SJCRH30 (cell line): ENCODE measurements around the gene TMEM258. TPM values are rescaled to one million over a fixed set of nuclear protein-coding genes. Genes with fewer than 3 reads are reported as not detected.

Experiments used
- DNase-seq, 2 experiments: peaks; one replicate each; pipeline ENCODE4 v3.0.0-alpha.2; 2015 to 2020
- H3K27ac ChIP-seq: fragments of 250-450 bp; sonication (Bioruptor Pico); 2 replicates; pipeline ENCODE4 v1.5.1; 2020; ENCODE audit warnings: mild to moderate bottlenecking, moderate library complexity
- H3K27me3 ChIP-seq: fragments of 250-450 bp; sonication (Bioruptor Pico); 2 replicates; pipeline ENCODE4 v1.5.1; 2020; ENCODE audit warnings: mild to moderate bottlenecking, moderate library complexity
- H3K36me3 ChIP-seq: fragments of 250-450 bp; sonication (Bioruptor Pico); 2 replicates; pipeline ENCODE4 v1.5.1; 2020; ENCODE audit warnings: mild to moderate bottlenecking, moderate library complexity
- H3K4me1 ChIP-seq: fragments of 250-450 bp; sonication (Bioruptor Pico); 2 replicates; pipeline ENCODE4 v1.5.1; 2020; ENCODE audit warnings: mild to moderate bottlenecking, moderate library complexity
- H3K4me3 ChIP-seq: fragments of 250-450 bp; sonication (Bioruptor Pico); 2 replicates; pipeline ENCODE4 v1.5.1; 2020; ENCODE audit warnings: mild to moderate bottlenecking, moderate library complexity
- H3K9me3 ChIP-seq: fragments of 250-450 bp; sonication (Bioruptor Pico); replicated peaks from 2 replicates; pipeline ENCODE4 v1.5.1; 2020; ENCODE audit warnings: mild to moderate bottlenecking, moderate library complexity
- total RNA-seq: library from RNA; depleted of rRNA; stranded (reverse); fragments of >200 nt; shearing (Covaris generic); gene quantifications from 2 replicates; pipeline ENCODE4 v1.2.3, GENCODE V29; 2014

The TMEM258 gene
- total RNA-seq, 1 experiment from 2014 or later = 95.5 TPM

GRCh38 chr11:61756147-61756451, 36.3 kb downstream of the TMEM258 start:
- Histone ChIP-seq H3K27me3 (no peaks in the 10 kb centered on the region; the same call in 1 of the 2 replicates), H3K27ac (no peak overlapping the region), H3K4me1 (no peaks in the 10 kb centered on the region; the same call in 1 of the 2 replicates), H3K4me3 (no peak overlapping the region), H3K36me3 (no peaks in the 10 kb centered on the region), H3K9me3 (no peaks in the 10 kb centered on the region)
- DNase-seq = no peak

DNA sequence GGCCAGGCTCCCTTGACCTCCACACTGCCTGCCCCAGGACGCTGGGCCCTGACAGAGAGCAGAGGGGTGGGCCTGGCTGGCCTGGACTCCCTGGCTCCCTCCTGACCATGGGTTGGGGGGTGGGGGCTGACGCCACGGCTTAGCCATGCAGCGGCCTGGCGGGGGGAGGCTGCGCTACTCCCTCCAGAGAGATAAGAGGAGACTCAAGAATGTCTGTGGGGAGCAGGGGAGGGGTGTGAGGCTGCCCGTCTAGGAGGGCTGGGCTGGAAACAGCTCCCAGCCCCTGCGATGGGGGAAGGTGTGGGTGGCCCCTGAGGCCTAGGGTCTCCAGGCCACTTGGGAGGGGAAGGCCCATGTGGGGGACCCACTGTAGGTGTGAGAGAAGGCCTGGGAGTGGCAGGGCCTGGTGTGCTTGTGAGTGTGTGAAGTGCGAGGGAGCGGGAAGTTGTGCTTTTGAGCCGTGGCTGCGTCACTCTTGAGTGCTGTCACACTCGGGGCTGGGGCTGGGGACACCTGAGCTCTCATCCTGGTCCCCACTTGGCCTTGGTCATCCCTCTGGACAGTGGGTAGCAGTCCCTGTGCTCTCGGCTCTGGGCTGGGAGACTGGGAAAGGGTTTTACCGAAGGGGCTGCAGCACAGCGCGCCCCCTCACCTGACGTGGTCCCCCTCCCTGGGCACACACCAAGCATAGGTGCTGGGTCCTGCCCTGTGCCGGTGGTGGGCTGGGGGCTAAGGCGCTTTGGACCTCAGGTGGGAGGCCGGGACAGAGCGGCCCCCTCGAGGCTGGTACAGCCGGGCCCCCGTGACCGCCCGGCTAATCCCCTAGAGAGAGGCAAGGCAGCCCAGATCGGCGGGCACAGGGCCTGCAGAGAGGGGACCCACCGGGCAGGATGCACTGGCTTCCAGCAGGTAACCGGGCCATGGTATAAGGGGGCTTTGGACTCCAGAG, 37.6 kb downstream of the TMEM258 start:
- H3K4me1 ChIP-seq = peaks cover 6% of the 10 kb centered on the region; the same call in 1 of the 2 replicates
- DNase-seq = no peak
- no peak overlapping the region for H3K27ac ChIP-seq

GRCh38 chr11:61753672-61754071, 38.7 kb downstream of the TMEM258 start:
- peaks cover 13% of the 10 kb centered on the region; the same call in 1 of the 2 replicates for H3K4me1 ChIP-seq
- no peak overlapping the region for H3K27ac ChIP-seq
- H3K4me3 ChIP-seq = no peak overlapping the region
- H3K36me3 ChIP-seq = no peaks in the 10 kb centered on the region
- DNase-seq = no peak
- no peaks in the 10 kb centered on the region for H3K9me3 ChIP-seq
- H3K27me3 ChIP-seq = no peaks in the 10 kb centered on the region; the same call in 1 of the 2 replicates

More for the DNA sequence above, 37.6 kb downstream of the TMEM258 start:
- H3K4me3 ChIP-seq = no peak overlapping the region
- H3K36me3 ChIP-seq = no peaks in the 10 kb centered on the region
- no peaks in the 10 kb centered on the region; the same call in 1 of the 2 replicates for H3K27me3 ChIP-seq
- no peaks in the 10 kb centered on the region for H3K9me3 ChIP-seq

DNA sequence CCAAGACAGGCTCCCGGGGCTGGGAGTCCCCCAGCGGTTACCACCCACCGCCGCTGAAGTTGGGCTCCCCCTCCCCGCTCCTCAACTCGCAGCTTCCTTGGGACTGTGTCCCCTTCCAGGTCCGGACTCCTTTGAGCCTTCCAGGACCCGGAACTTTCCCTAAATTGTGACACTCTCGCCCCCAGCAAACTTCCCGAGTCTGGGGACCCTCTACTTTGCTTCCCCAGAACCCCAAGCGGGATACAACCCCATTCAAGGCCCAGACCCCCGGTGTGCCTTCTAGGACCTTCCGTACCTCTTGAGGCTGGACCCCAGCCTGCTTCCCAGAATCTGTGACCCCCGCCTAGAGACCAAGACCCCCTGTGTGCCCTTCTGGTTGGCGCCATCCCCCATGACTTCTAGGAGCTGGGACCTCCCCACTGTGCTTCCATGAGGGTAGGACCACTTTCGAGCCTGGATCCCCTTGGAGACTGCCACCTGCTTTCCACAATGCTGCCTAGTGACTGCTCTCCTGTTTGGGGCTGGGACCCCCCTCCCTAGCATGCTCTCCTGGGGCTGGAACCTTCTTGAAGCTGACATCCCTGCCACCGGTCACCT, 39.4 kb downstream of the TMEM258 start:
- no peak for DNase-seq
- H3K4me3 ChIP-seq = no peak overlapping the region
- H3K4me1 ChIP-seq = peaks cover 13% of the 10 kb centered on the region; the same call in 1 of the 2 replicates
- no peaks in the 10 kb centered on the region for H3K36me3 ChIP-seq
- H3K27ac ChIP-seq = no peak overlapping the region
- H3K9me3 ChIP-seq = no peaks in the 10 kb centered on the region
- H3K27me3 ChIP-seq = no peaks in the 10 kb centered on the region; the same call in 1 of the 2 replicates

- H3K27me3 ChIP-seq = no peaks in the 10 kb centered on the region
- H3K4me3 ChIP-seq = no peak within 1 kb of the TSS
- H3K4me1 ChIP-seq = peaks cover 13% of the 10 kb centered on the region; the same call in 1 of the 2 replicates
- no peak for DNase-seq
- H3K9me3 ChIP-seq = no peaks in the 10 kb centered on the region
- no peaks in the 10 kb centered on the region for H3K36me3 ChIP-seq
- H3K27ac ChIP-seq = no peak within 1 kb of the TSS
These were observed 40.1 kb downstream of the TMEM258 start, which contains the start of gene MYRF for GRCh38 chr11:61752117-61752924. TSS of gene MYRF (plus strand) at chr11:61752636. CDS start at chr11:61752745, 109 bp downstream.

GRCh38 chr11:61751384-61751783, 41.0 kb downstream of the TMEM258 start:
- H3K27me3 ChIP-seq = no peaks in the 10 kb centered on the region
- H3K36me3 ChIP-seq = no peaks in the 10 kb centered on the region
- DNase-seq = no peak
- H3K9me3 ChIP-seq = no peaks in the 10 kb centered on the region
- H3K4me1 ChIP-seq = peaks cover 13% of the 10 kb centered on the region; the same call in 1 of the 2 replicates
- no peak overlapping the region for H3K27ac ChIP-seq
- no peak overlapping the region for H3K4me3 ChIP-seq

- Histone ChIP-seq H3K36me3 (no peaks in the 10 kb centered on the region), H3K4me3 (no peak overlapping the region), H3K27ac (no peak overlapping the region), H3K27me3 (no peaks in the 10 kb centered on the region), H3K4me1 (peaks cover 13% of the 10 kb centered on the region; the same call in 1 of the 2 replicates), H3K9me3 (no peaks in the 10 kb centered on the region)
- DNase-seq = no peak
These were observed 41.6 kb downstream of the TMEM258 start for GRCh38 chr11:61750631-61751273.

- Histone ChIP-seq H3K9me3 (no peaks in the 10 kb centered on the region), H3K27ac (no peak overlapping the region), H3K27me3 (no peaks in the 10 kb centered on the region), H3K36me3 (no peaks in the 10 kb centered on the region), H3K4me3 (peak overlapping the region; percentile 11; the same call in 1 of the 2 replicates), H3K4me1 (peaks cover 13% of the 10 kb centered on the region; the same call in 1 of the 2 replicates)
- DNase-seq = peak; percentile 68 to 76
These were observed 42.7 kb downstream of the TMEM258 start for GRCh38 chr11:61749591-61750217.

DNA sequence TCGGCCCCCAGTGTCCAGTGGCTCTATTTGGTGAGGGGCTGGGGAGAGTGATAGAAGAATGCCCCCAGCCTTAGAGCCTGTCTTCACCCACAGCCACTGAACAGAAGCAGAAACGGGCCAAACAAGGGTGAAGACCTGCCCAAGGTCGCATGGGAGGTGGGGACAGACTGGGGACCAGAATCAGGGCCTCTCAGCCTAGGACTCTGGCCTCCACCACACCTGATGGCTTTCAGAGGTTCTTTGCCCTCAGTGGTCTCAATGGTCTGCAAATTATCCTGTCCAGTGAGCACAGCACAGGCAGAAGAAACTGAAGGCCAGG, 44.5 kb downstream of the TMEM258 start:
- no peak overlapping the region for H3K4me3 ChIP-seq
- H3K27me3 ChIP-seq = no peaks in the 10 kb centered on the region
- peaks cover 13% of the 10 kb centered on the region; the same call in 1 of the 2 replicates for H3K4me1 ChIP-seq
- no peaks in the 10 kb centered on the region for H3K36me3 ChIP-seq
- no peaks in the 10 kb centered on the region for H3K9me3 ChIP-seq
- no peak for DNase-seq
- H3K27ac ChIP-seq = no peak overlapping the region

GRCh38 chr11:61747192-61747966, 45.0 kb downstream of the TMEM258 start:
- Histone ChIP-seq H3K9me3 (no peaks in the 10 kb centered on the region), H3K36me3 (no peaks in the 10 kb centered on the region), H3K27me3 (no peaks in the 10 kb centered on the region), H3K4me1 (peaks cover 13% of the 10 kb centered on the region), H3K4me3 (no peak overlapping the region), H3K27ac (no peak overlapping the region)
- DNase-seq = peak; percentile 43 to 55

DNA sequence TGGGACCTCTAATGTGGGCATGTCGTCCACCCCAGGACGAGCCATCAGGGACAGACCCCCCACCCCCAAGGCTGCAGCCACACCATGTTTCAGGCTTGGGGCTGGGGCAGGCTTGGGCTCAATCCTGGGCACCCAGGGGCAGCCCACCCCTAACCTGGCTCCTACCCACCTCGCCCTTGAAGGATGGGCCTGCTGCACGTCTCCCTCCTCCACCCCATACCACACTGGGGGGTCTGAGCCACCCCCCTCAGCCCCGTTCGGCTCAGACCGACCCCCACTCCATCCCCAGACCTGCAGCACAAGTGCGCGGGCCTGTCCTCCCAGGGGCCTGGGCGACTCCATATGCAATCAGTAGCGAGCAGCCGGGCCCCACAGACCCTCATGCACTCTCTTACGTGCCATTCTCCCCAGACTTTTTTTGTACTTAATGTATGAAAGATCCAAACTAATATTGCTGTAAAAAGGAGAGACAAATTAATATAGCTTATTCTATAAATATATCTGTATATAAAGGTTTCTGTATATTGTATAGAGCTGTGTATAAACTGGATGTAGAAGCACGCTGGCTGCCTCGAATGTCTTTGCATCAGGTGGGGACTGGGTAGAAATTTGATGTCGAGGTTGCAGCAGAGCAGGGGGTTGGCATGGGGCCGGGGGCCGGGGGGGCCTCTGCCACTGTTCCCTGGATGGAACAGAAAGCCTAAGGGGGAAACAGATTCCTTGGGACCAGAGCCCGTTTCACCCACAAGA, 45.8 kb downstream of the TMEM258 start:
- Histone ChIP-seq H3K27ac (no peak overlapping the region), H3K9me3 (no peaks in the 10 kb centered on the region), H3K4me3 (no peak overlapping the region), H3K27me3 (no peaks in the 10 kb centered on the region), H3K4me1 (peaks cover 19% of the 10 kb centered on the region), H3K36me3 (no peaks in the 10 kb centered on the region)
- no peak for DNase-seq

DNA sequence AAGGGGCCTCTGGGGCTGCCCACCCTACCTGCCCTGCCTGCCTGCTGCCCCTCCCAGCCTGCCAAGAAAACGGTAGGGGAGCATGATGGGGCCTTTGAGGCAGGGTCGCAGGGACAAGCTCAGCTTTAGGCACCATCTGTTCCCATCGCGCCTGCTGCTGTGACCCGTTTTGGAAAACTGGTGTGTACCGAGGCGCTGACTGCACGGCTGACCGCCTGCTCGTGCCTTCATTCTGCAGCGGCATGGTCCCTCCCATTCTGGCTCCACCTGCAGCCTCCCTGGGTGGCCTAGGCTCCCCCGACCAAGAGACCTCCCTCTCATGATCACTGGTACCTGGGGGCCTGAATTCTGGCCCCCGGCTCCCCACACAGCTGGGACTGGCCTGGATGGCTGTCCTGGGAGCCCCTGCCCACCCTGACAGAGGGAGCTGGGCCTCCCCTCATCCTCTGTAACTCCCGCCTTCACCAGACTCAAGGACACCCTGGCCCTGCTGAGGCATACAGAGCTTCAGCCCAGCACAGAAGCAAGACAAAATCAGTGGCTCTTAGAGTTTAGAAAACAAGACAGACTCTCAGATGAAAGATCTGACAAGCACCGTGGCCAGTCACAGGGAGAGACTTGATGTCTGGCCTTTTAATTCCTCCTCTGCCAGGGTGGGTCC, 46.5 kb downstream of the TMEM258 start:
- Histone ChIP-seq H3K27ac (no peak overlapping the region), H3K9me3 (no peaks in the 10 kb centered on the region), H3K4me1 (peaks cover 19% of the 10 kb centered on the region), H3K36me3 (no peaks in the 10 kb centered on the region), H3K4me3 (no peak overlapping the region), H3K27me3 (no peaks in the 10 kb centered on the region)
- DNase-seq = no peak
